K562 (cell line): ENCODE measurements around the gene PILRA. TPM values are rescaled to one million over a fixed set of nuclear protein-coding genes. Genes with fewer than 3 reads are reported as not detected.

Source experiments
- ESRRA ChIP-seq: fragments of 450-650 bp; IDR thresholded peaks from 2 replicates; pipeline ENCODE4 v1.6.1; 2014; ENCODE audit warnings: low read depth, mild to moderate bottlenecking, moderate library complexity, borderline replicate concordance
- HNRNPL ChIP-seq: fragments of 200-400 bp; formaldehyde crosslinking; IDR thresholded peaks from 2 replicates; pipeline ENCODE4 v1.6.1; 2017; ENCODE audit warnings: low read depth, mild to moderate bottlenecking, low read length
- KAT7 ChIP-seq: sonication (generic); formaldehyde crosslinking; IDR thresholded peaks from 2 replicates; pipeline ENCODE4 v1.8.0; 2022; ENCODE audit warnings: missing genetic modification reagents, mild to moderate bottlenecking, borderline replicate concordance
- MTA1 ChIP-seq: fragments of 450-650 bp; IDR thresholded peaks from 2 replicates; pipeline ENCODE4 v1.6.1; 2017; ENCODE audit warnings: borderline replicate concordance
- RBBP5 ChIP-seq: fragments of 200-600 bp; sonication (generic); IDR thresholded peaks from 2 replicates; pipeline ENCODE4 v1.6.1; 2012; ENCODE audit warnings: borderline replicate concordance, mild to moderate bottlenecking, low read length, control low read depth, inconsistent platforms; ENCODE audit not compliant: insufficient read depth, poor library complexity, severe bottlenecking
- SAFB2 ChIP-seq: fragments of 200-400 bp; formaldehyde crosslinking; IDR thresholded peaks from 2 replicates; pipeline ENCODE4 v1.6.1; 2018; ENCODE audit warnings: borderline replicate concordance, low read length, low read depth, moderate library complexity; ENCODE audit not compliant: severe bottlenecking
- SAP30 ChIP-seq: fragments of 200-600 bp; sonication (generic); IDR thresholded peaks from 2 replicates; pipeline ENCODE4 v1.6.1; 2012; ENCODE audit warnings: borderline replicate concordance, low read depth, mild to moderate bottlenecking, moderate library complexity, low read length, control low read depth, inconsistent platforms; ENCODE audit not compliant: insufficient read depth, poor library complexity, severe bottlenecking
- SMAD3 ChIP-seq: fragments of 450-650 bp; formaldehyde crosslinking; conservative IDR thresholded peaks from 2 replicates; pipeline ENCODE4 v1.4.0; 2020; ENCODE audit warnings: mild to moderate bottlenecking
- SMC3 ChIP-seq: conservative IDR thresholded peaks from 2 replicates; pipeline ENCODE4 v1.6.1; 2011; ENCODE audit warnings: low read depth, low read length, improper control_type of control experiment; ENCODE audit not compliant: insufficient read depth
- XRCC4 ChIP-seq: IDR thresholded peaks from one replicate; pipeline ENCODE4 v1.6.1; 2011; ENCODE audit not compliant: insufficient read depth, insufficient read length; ENCODE audit errors: extremely low read depth
- ZKSCAN3 ChIP-seq: fragments of 250-450 bp; sonication (Bioruptor Pico); IDR thresholded peaks from 2 replicates; pipeline ENCODE4 v1.4.0; 2020
- ZNF253 ChIP-seq: fragments of 250-450 bp; sonication (Bioruptor Pico); conservative IDR thresholded peaks from 2 replicates; pipeline ENCODE4 v1.6.1; 2021; ENCODE audit warnings: mild to moderate bottlenecking
- ZNF507 ChIP-seq: conservative IDR thresholded peaks from 2 replicates; pipeline ENCODE4 v1.6.1; 2017; ENCODE audit warnings: missing genetic modification characterization, missing compliant biosample characterization
- polyA plus RNA-seq, 8 experiments: library from polyadenylated mRNA; depleted of rRNA in 4 of 8; stranded (reverse) in 5 of 8; unstranded in 3 of 8; fragments of >200 nt; fragmentation: Nextera tagmentation in 2 of 8; fragmentation: Illumina TruSeq in 1 of 8; extraction: Ambion mirVana in 2 of 8; extraction: Trizol in 1 of 8; gene quantifications; 2 replicates each; pipeline versions ENCODE4 v1.2.1 to v1.2.3, GENCODE V29; 2011 to 2014; ENCODE audit warnings: inconsistent platforms in 1 of 8, missing spikeins in 1 of 8
- total RNA-seq, 7 experiments: library from RNA; depleted of rRNA in 6 of 7; stranded (reverse); fragments of >200 nt in 6 of 7; fragmentation: Illumina TruSeq in 2 of 7; extraction: Trizol in 2 of 7; gene quantifications; 2 replicates each; pipeline versions ENCODE4 v1.2.1 to v1.2.3, GENCODE V29; 2011 to 2021; ENCODE audit warnings: low replicate concordance in 1 of 7
- TF ChIP-seq, protein P1 (sequence below), 3 experiments: fragments of 200-800 bp in 1 of 3; fragments of 250-450 bp in 1 of 3; fragments of 450-650 bp in 1 of 3; sonication (Bioruptor Pico) in 1 of 3; sonication (Bioruptor generic) in 1 of 3; formaldehyde crosslinking in 1 of 3; IDR thresholded peaks; 2 replicates each; pipeline versions ENCODE4 v1.6.1 to v1.8.0; 2016 to 2022; ENCODE audit warnings: mild to moderate bottlenecking in 2 of 3, missing genetic modification characterization in 2 of 3, missing compliant biosample characterization in 1 of 3, moderate library complexity in 1 of 3
- TF ChIP-seq, protein P2 (sequence below): fragments of 250-450 bp; sonication (Bioruptor Pico); IDR thresholded peaks from 2 replicates; pipeline ENCODE4 v1.4.0; 2020; ENCODE audit warnings: mild to moderate bottlenecking, moderate library complexity
- TF ChIP-seq, protein P3 (sequence below): sonication (generic); formaldehyde crosslinking; IDR thresholded peaks from 2 replicates; pipeline ENCODE4 v1.8.0; 2022; ENCODE audit warnings: mild to moderate bottlenecking, missing genetic modification reagents

The PILRA gene
- total and polyA plus RNA-seq, 9 of the 15 experiments (the other 6 are each of a cell fraction or from before 2014, with no cell fraction given): 0.13 to 1.8 (median 0.62) TPM

- TF ChIP-seq KAT7 (CRISPR knock-in tag) (peak; percentile 95), ZNF253 (0 out of 2 replicates have a peak, but pooled peaks have one; percentile 65), XRCC4 (no peak), MTA1 (peak; percentile 73; the same call in 1 of the 2 replicates), SAFB2 (no peak), SAP30 (no peak), RBBP5 (peak; percentile 34), HNRNPL (peak; percentile 95), SMC3 (0 out of 2 replicates have a peak, but pooled peaks have one; percentile 11), SMAD3 (CRISPR knock-in tag) (peak; percentile 89), ZNF507 (tag) (no peak), ZKSCAN3 (CRISPR knock-in tag) (no peak), ESRRA (peak; percentile 49; the same call in 1 of the 2 replicates)
- TF ChIP-seq, protein P1, sequence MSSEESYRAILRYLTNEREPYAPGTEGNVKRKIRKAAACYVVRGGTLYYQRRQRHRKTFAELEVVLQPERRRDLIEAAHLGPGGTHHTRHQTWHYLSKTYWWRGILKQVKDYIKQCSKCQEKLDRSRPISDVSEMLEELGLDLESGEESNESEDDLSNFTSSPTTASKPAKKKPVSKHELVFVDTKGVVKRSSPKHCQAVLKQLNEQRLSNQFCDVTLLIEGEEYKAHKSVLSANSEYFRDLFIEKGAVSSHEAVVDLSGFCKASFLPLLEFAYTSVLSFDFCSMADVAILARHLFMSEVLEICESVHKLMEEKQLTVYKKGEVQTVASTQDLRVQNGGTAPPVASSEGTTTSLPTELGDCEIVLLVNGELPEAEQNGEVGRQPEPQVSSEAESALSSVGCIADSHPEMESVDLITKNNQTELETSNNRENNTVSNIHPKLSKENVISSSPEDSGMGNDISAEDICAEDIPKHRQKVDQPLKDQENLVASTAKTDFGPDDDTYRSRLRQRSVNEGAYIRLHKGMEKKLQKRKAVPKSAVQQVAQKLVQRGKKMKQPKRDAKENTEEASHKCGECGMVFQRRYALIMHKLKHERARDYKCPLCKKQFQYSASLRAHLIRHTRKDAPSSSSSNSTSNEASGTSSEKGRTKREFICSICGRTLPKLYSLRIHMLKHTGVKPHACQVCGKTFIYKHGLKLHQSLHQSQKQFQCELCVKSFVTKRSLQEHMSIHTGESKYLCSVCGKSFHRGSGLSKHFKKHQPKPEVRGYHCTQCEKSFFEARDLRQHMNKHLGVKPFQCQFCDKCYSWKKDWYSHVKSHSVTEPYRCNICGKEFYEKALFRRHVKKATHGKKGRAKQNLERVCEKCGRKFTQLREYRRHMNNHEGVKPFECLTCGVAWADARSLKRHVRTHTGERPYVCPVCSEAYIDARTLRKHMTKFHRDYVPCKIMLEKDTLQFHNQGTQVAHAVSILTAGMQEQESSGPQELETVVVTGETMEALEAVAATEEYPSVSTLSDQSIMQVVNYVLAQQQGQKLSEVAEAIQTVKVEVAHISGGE (CRISPR knock-in tag; IDR thresholded peaks at IDR 0.05): peak in 1 of 3 experiments; percentile 42; a peak in 1 of 6 replicates
- TF ChIP-seq, protein P2, sequence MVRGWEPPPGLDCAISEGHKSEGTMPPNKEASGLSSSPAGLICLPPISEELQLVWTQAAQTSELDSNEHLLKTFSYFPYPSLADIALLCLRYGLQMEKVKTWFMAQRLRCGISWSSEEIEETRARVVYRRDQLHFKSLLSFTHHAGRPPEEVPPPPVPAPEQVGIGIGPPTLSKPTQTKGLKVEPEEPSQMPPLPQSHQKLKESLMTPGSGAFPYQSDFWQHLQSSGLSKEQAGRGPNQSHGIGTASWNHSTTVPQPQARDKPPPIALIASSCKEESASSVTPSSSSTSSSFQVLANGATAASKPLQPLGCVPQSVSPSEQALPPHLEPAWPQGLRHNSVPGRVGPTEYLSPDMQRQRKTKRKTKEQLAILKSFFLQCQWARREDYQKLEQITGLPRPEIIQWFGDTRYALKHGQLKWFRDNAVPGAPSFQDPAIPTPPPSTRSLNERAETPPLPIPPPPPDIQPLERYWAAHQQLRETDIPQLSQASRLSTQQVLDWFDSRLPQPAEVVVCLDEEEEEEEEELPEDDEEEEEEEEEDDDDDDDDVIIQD (CRISPR knock-in tag): no peak
- TF ChIP-seq, protein P3, sequence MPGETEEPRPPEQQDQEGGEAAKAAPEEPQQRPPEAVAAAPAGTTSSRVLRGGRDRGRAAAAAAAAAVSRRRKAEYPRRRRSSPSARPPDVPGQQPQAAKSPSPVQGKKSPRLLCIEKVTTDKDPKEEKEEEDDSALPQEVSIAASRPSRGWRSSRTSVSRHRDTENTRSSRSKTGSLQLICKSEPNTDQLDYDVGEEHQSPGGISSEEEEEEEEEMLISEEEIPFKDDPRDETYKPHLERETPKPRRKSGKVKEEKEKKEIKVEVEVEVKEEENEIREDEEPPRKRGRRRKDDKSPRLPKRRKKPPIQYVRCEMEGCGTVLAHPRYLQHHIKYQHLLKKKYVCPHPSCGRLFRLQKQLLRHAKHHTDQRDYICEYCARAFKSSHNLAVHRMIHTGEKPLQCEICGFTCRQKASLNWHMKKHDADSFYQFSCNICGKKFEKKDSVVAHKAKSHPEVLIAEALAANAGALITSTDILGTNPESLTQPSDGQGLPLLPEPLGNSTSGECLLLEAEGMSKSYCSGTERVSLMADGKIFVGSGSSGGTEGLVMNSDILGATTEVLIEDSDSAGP (CRISPR knock-in tag): peak; percentile 85
Observed at GRCh38 chr7:100428199-100428966, 55.1 kb downstream of the PILRA start, which contains the start of gene ZCWPW1 (continued).
